GM12892 (cell line): ENCODE data around the gene GAA.

Source experiments
- POLR2A ChIP-seq: IDR thresholded peaks from 2 replicates; pipeline ENCODE4 v1.6.1; 2011; ENCODE audit warnings: low read depth, low read length, control low read depth
- TAF1 ChIP-seq: IDR thresholded peaks from 2 replicates; pipeline ENCODE4 v1.6.1; 2011; ENCODE audit warnings: low read depth, mild to moderate bottlenecking, control low read depth, low read length, borderline replicate concordance

DNA sequence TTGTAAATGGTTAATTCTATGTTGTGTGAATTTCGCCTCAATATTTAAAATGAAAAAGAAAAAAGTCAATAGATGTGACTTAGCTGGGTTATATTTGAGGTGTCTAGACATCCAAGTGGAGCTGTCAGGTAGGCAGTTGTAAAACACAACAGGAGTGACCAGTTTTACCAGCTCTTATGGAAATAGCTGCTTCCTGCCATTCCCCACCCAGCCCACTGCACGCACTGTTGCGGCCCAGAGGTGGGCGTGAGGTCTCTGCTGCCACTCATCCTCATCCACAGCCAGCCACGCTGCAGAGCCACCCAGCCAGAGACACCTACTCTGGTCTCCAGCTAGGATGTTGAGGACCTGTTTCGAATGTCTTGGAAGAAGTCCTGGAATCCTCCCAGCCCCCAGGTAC is 65.1 kb downstream of the GAA start:
- TF ChIP-seq POLR2A (no peak), TAF1 (no peak)
